ENCODE data around the gene PRPSAP2.

- TF ChIP-seq EZH2 (IDR thresholded peaks at IDR 0.05; ENCODE audit: insufficient read depth, low read length) (no peak), CTCF (IDR thresholded peaks at IDR 0.05; ENCODE audit: insufficient read depth, low read depth, low read length) (no peak)
Measured at GRCh38 chr17:18971801-18972200, 113.9 kb downstream of the PRPSAP2 start.
